HEK293 (cell line): Measurements from ENCODE around the gene SLC6A3.

Experiments
- CTCF ChIA-PET: fragments of 350-600 bp; formaldehyde crosslinking; extraction: SDS; loops from one replicate; lab custom pipeline; 2021; ENCODE audit warnings: antibody characterized with exemption; lab: Yijun Ruan, JAX
- POLR2A ChIA-PET: fragments of 300-600 bp; formaldehyde crosslinking; extraction: SDS; loops from one replicate; lab custom pipeline; 2020; ENCODE audit warnings: antibody characterized with exemption, inconsistent platforms; lab: Yijun Ruan, JAX
- H3K27ac ChIP-seq: fragments of 200-500 bp; sonication (Bioruptor generic); 2 replicates; pipeline ENCODE4 v1.5.1; 2014; ENCODE audit warnings: low read depth, low read length, control low read depth, inconsistent platforms; ENCODE audit errors: extremely low read depth
- H3K36me3 ChIP-seq, 2 experiments: fragments of 200-500 bp in 1 of 2; sonication (Bioruptor generic) in 1 of 2; 1 replicate in 1 of 2; 2 replicates in 1 of 2; pipeline ENCODE4 v1.5.1; 2014 to 2017; ENCODE audit warnings: inconsistent platforms in 2 of 2, low read length in 2 of 2; ENCODE audit not compliant: control insufficient read depth in 2 of 2, insufficient read depth in 1 of 2
- H3K4me1 ChIP-seq: fragments of 200-500 bp; sonication (Bioruptor generic); 2 replicates; pipeline ENCODE4 v1.5.1; 2014; ENCODE audit warnings: mild to moderate bottlenecking, low read length, inconsistent platforms; ENCODE audit not compliant: control insufficient read depth, insufficient read depth
- H3K4me3 ChIP-seq: 2 replicates; pipeline ENCODE4 v1.5.1; 2011; ENCODE audit warnings: low read depth, mild to moderate bottlenecking, control low read depth, low read length, moderate library complexity
- H3K9me3 ChIP-seq: fragments of 200-500 bp; sonication (Bioruptor generic); 2 replicates; pipeline ENCODE4 v1.5.1; 2014; ENCODE audit warnings: low read depth, low read length, inconsistent platforms; ENCODE audit not compliant: control insufficient read depth, insufficient read depth
- GLIS2 ChIP-seq: fragments of 450-650 bp; formaldehyde crosslinking; IDR thresholded peaks from 2 replicates; pipeline ENCODE4 v1.5.1; 2016; ENCODE audit warnings: missing biosample characterization, missing genetic modification characterization
- HOXC10 ChIP-seq: sonication (generic); formaldehyde crosslinking; IDR thresholded peaks from 2 replicates; pipeline ENCODE4 v1.8.1; 2023; ENCODE audit warnings: mild to moderate bottlenecking, missing genetic modification reagents
- SP3 ChIP-seq: fragments of 450-650 bp; formaldehyde crosslinking; IDR thresholded peaks from 2 replicates; pipeline ENCODE4 v1.5.1; 2016; ENCODE audit warnings: missing biosample characterization, missing genetic modification characterization
- ZBTB48 ChIP-seq: fragments of 450-650 bp; formaldehyde crosslinking; IDR thresholded peaks from 2 replicates; pipeline ENCODE4 v1.5.1; 2016; ENCODE audit warnings: missing biosample characterization, missing genetic modification characterization
- ZBTB8A ChIP-seq: fragments of 450-650 bp; formaldehyde crosslinking; IDR thresholded peaks from 2 replicates; pipeline ENCODE4 v1.5.1; 2016; ENCODE audit warnings: missing biosample characterization, missing genetic modification characterization
- ZNF10 ChIP-seq: fragments of 450-650 bp; formaldehyde crosslinking; IDR thresholded peaks from 2 replicates; pipeline ENCODE4 v1.5.1; 2017; ENCODE audit warnings: missing biosample characterization, missing genetic modification characterization
- ZNF133 ChIP-seq: fragments of 450-650 bp; formaldehyde crosslinking; IDR thresholded peaks from 2 replicates; pipeline ENCODE4 v1.5.1; 2016; ENCODE audit warnings: missing biosample characterization, missing genetic modification characterization
- ZNF423 ChIP-seq: fragments of 450-650 bp; formaldehyde crosslinking; IDR thresholded peaks from 2 replicates; pipeline ENCODE4 v1.5.1; 2016; ENCODE audit warnings: missing biosample characterization, missing genetic modification characterization
- ZNF48 ChIP-seq: fragments of 450-650 bp; formaldehyde crosslinking; IDR thresholded peaks from 2 replicates; pipeline ENCODE4 v1.5.1; 2016; ENCODE audit warnings: missing biosample characterization, missing genetic modification characterization
- ZNF529 ChIP-seq: fragments of 450-650 bp; formaldehyde crosslinking; IDR thresholded peaks from 2 replicates; pipeline ENCODE4 v1.5.1; 2017; ENCODE audit warnings: missing genetic modification characterization, missing biosample characterization; ENCODE audit not compliant: insufficient replicate concordance
- ZNF660 ChIP-seq: fragments of 450-650 bp; IDR thresholded peaks from 2 replicates; pipeline ENCODE4 v1.5.1; 2018; ENCODE audit warnings: missing biosample characterization, mild to moderate bottlenecking, missing genetic modification characterization
- ZSCAN30 ChIP-seq: fragments of 450-650 bp; IDR thresholded peaks from 2 replicates; pipeline ENCODE4 v1.5.1; 2018; ENCODE audit warnings: missing biosample characterization, mild to moderate bottlenecking, missing genetic modification characterization, moderate library complexity
- TF ChIP-seq, protein P1 (sequence below): fragments of 450-650 bp; formaldehyde crosslinking; IDR thresholded peaks from 2 replicates; pipeline ENCODE4 v1.5.1; 2017; ENCODE audit warnings: missing biosample characterization, missing genetic modification characterization
- TF ChIP-seq, protein P2 (sequence below): fragments of 450-650 bp; formaldehyde crosslinking; conservative IDR thresholded peaks from 2 replicates; pipeline ENCODE4 v1.5.1; 2016; ENCODE audit warnings: low read depth, missing biosample characterization, missing genetic modification characterization
- TF ChIP-seq, protein P3 (sequence below): fragments of 450-650 bp; formaldehyde crosslinking; optimal IDR thresholded peaks from 2 replicates; pipeline ENCODE3; 2016; ENCODE audit warnings: missing biosample characterization, mild to moderate bottlenecking, missing genetic modification characterization
- TF ChIP-seq, protein P4 (sequence below): fragments of 450-650 bp; formaldehyde crosslinking; IDR thresholded peaks from 2 replicates; pipeline ENCODE4 v1.5.1; 2016; ENCODE audit warnings: missing biosample characterization, missing genetic modification characterization
- TF ChIP-seq, protein P5 (sequence below): fragments of 450-650 bp; formaldehyde crosslinking; IDR thresholded peaks from 2 replicates; pipeline ENCODE4 v1.5.1; 2016; ENCODE audit warnings: missing biosample characterization, missing genetic modification characterization
- TF ChIP-seq, protein P6 (sequence below): fragments of 450-650 bp; formaldehyde crosslinking; IDR thresholded peaks from 2 replicates; pipeline ENCODE4 v1.5.1; 2016; ENCODE audit warnings: missing biosample characterization, missing genetic modification characterization

SLC6A3 gene

DNA sequence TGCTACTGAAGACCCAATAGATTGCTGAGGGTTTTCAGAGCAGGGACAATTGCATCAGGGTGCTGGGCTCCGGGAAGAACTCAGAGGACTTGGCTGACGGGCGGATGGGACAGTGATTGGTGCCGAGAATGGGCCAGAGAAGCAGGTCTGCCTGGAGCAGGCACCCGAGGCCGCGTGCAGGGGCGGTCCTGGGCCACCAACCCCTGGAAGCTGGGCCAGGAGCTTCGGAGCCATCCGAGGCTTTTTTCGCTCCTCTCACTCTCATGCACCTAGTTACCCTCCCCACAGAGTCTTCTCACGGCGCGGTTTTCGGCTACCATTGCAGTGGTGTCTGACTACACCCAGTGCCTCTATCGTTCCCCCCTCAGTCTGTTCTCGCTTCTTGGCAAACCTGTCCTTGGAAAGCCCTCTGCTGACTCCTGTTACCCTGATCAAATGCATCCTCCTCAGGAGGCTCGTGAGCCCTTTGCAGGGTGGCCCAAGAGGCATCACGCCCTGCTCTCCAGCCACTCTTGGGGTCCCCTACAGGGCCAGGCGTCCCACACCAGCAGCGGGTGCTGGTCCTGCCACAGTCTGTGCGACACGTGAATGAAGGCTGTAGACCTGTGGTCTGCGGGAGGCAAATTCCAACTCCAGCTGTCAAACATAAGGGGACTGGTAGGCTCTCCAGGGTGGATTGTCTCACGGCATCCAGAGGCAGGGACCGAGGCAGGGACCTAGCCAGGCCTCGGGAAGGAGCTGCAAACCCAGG, 99.2 kb downstream of the SLC6A3 start:
- peaks cover 24 to 29% of the 10 kb centered on the region in 2 experiments for H3K36me3 ChIP-seq
- H3K4me1 ChIP-seq: peaks cover 7% of the 10 kb centered on the region; the same call in 1 of the 2 replicates
- H3K4me3 ChIP-seq: peak overlapping the region; percentile 91
- H3K27ac ChIP-seq: no peak overlapping the region
- H3K9me3 ChIP-seq: no peaks in the 10 kb centered on the region
- POLR2A ChIA-PET: interaction anchor here (0.6 to 4.1 kb wide), 3 partner anchors 11 to 19 kb away, joined by 5 to 37 read pairs (median 6); no protein-coding TSS in a partner anchor
- no peak for TF ChIP-seq ZNF133 (tag by site-specific recombination)
- no peak for TF ChIP-seq ZNF423 (tag by site-specific recombination)
- no peak for TF ChIP-seq ZNF529
- TF ChIP-seq SP3 (tag by site-specific recombination): no peak
- CTCF ChIA-PET: interaction anchor here (0.7 to 1.1 kb wide), 2 partner anchors 34 to 177 kb away, joined by 3 read pairs; no protein-coding TSS in a partner anchor

DNA sequence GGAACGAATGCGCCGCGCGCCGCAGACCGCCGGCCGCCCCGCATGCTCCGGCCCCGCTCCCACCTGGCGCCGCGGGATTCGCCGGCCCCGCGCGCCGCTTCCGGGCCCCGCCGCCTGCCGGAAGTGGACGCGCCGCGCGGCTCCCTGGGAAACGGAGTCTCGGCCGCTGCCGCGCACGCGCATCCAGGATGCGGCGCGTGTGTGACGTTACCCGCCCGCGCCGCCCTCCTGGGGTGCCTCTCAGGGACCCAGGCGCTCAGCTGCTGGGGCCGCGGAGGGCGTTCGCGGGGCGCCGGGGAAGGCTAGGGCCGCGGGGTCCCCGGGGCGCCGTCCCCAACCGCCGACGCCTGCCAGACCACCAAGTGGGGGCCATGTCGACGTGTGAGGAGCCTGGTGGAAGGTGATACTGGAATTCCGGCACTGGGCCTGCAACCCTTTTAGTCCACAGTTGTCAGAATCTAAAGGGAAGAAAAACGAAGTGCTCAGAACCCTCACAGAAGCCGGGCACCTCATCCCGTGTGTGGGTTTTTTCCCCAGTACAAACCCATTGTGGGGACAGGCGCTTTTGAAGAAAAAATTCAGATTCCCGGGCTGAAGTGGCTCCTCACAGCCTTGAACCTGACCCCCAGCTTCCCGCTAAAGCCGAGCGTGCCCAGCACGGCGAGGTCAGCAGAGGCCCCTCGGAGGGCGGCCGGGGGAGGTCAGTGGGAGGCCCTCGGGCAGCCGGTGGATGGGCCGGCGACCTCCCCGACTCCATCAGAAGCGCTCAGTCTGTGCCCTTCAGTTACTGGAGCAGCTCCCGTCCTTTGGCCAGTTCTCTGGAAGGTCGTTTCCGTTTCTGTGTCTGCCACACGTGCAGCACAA, 100.0 kb downstream of the SLC6A3 start, which contains the start of gene CLPTM1L:
Gene CLPTM1L, minus strand, starts transcription at position 125 of the 864 bp plus-strand sequence. CDS start 258 bp downstream, outside the sequence.
- Histone ChIP-seq H3K36me3 (peaks cover 28 to 37% of the 10 kb centered on the region in 2 experiments), H3K27ac (peak within 1 kb of the TSS; percentile 64; the same call in 1 of the 2 replicates), H3K4me1 (peaks cover 7% of the 10 kb centered on the region; the same call in 1 of the 2 replicates), H3K9me3 (no peaks in the 10 kb centered on the region), H3K4me3 (peak within 1 kb of the TSS; percentile 91)
- POLR2A ChIA-PET: interaction anchor here (0.6 to 4.1 kb wide), 6 partner anchors 10 to 157 kb away, joined by 3 to 37 read pairs (median 5); no protein-coding TSS in a partner anchor
- CTCF ChIA-PET: interaction anchor here (1.0 to 1.3 kb wide), 3 partner anchors 35 to 300 kb away, joined by 3 to 6 read pairs (median 3); no protein-coding TSS in a partner anchor
- TF ChIP-seq, protein P1, sequence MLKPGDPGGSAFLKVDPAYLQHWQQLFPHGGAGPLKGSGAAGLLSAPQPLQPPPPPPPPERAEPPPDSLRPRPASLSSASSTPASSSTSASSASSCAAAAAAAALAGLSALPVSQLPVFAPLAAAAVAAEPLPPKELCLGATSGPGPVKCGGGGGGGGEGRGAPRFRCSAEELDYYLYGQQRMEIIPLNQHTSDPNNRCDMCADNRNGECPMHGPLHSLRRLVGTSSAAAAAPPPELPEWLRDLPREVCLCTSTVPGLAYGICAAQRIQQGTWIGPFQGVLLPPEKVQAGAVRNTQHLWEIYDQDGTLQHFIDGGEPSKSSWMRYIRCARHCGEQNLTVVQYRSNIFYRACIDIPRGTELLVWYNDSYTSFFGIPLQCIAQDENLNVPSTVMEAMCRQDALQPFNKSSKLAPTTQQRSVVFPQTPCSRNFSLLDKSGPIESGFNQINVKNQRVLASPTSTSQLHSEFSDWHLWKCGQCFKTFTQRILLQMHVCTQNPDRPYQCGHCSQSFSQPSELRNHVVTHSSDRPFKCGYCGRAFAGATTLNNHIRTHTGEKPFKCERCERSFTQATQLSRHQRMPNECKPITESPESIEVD (tag by site-specific recombination): no peak
- TF ChIP-seq, protein P2, sequence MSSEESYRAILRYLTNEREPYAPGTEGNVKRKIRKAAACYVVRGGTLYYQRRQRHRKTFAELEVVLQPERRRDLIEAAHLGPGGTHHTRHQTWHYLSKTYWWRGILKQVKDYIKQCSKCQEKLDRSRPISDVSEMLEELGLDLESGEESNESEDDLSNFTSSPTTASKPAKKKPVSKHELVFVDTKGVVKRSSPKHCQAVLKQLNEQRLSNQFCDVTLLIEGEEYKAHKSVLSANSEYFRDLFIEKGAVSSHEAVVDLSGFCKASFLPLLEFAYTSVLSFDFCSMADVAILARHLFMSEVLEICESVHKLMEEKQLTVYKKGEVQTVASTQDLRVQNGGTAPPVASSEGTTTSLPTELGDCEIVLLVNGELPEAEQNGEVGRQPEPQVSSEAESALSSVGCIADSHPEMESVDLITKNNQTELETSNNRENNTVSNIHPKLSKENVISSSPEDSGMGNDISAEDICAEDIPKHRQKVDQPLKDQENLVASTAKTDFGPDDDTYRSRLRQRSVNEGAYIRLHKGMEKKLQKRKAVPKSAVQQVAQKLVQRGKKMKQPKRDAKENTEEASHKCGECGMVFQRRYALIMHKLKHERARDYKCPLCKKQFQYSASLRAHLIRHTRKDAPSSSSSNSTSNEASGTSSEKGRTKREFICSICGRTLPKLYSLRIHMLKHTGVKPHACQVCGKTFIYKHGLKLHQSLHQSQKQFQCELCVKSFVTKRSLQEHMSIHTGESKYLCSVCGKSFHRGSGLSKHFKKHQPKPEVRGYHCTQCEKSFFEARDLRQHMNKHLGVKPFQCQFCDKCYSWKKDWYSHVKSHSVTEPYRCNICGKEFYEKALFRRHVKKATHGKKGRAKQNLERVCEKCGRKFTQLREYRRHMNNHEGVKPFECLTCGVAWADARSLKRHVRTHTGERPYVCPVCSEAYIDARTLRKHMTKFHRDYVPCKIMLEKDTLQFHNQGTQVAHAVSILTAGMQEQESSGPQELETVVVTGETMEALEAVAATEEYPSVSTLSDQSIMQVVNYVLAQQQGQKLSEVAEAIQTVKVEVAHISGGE (tag by site-specific recombination): peak; percentile 36; the same call in 1 of the 2 replicates
- TF ChIP-seq ZNF48 (no peak), ZSCAN30 (peak; percentile 80), ZNF660 (tag by site-specific recombination) (peak; percentile 58; the same call in 1 of the 2 replicates), ZNF10 (tag by site-specific recombination) (no peak), ZBTB48 (tag by site-specific recombination) (peak; percentile 83), HOXC10 (CRISPR knock-in tag) (no peak), ZNF423 (tag by site-specific recombination) (peak; percentile 62), GLIS2 (peak; percentile 72), ZBTB8A (tag by site-specific recombination) (peak; percentile 95)
- TF ChIP-seq, protein P3, sequence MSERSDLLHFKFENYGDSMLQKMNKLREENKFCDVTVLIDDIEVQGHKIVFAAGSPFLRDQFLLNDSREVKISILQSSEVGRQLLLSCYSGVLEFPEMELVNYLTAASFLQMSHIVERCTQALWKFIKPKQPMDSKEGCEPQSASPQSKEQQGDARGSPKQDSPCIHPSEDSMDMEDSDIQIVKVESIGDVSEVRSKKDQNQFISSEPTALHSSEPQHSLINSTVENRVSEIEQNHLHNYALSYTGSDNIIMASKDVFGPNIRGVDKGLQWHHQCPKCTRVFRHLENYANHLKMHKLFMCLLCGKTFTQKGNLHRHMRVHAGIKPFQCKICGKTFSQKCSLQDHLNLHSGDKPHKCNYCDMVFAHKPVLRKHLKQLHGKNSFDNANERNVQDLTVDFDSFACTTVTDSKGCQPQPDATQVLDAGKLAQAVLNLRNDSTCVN: peak; percentile 68
- TF ChIP-seq, protein P4, sequence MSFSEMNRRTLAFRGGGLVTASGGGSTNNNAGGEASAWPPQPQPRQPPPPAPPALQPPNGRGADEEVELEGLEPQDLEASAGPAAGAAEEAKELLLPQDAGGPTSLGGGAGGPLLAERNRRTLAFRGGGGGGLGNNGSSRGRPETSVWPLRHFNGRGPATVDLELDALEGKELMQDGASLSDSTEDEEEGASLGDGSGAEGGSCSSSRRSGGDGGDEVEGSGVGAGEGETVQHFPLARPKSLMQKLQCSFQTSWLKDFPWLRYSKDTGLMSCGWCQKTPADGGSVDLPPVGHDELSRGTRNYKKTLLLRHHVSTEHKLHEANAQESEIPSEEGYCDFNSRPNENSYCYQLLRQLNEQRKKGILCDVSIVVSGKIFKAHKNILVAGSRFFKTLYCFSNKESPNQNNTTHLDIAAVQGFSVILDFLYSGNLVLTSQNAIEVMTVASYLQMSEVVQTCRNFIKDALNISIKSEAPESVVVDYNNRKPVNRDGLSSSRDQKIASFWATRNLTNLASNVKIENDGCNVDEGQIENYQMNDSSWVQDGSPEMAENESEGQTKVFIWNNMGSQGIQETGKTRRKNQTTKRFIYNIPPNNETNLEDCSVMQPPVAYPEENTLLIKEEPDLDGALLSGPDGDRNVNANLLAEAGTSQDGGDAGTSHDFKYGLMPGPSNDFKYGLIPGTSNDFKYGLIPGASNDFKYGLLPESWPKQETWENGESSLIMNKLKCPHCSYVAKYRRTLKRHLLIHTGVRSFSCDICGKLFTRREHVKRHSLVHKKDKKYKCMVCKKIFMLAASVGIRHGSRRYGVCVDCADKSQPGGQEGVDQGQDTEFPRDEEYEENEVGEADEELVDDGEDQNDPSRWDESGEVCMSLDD (tag by site-specific recombination): 0 out of 2 replicates have a peak, but pooled peaks have one; percentile 26
- TF ChIP-seq, protein P5, sequence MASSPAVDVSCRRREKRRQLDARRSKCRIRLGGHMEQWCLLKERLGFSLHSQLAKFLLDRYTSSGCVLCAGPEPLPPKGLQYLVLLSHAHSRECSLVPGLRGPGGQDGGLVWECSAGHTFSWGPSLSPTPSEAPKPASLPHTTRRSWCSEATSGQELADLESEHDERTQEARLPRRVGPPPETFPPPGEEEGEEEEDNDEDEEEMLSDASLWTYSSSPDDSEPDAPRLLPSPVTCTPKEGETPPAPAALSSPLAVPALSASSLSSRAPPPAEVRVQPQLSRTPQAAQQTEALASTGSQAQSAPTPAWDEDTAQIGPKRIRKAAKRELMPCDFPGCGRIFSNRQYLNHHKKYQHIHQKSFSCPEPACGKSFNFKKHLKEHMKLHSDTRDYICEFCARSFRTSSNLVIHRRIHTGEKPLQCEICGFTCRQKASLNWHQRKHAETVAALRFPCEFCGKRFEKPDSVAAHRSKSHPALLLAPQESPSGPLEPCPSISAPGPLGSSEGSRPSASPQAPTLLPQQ: 0 out of 2 replicates have a peak, but pooled peaks have one; percentile 38
- TF ChIP-seq, protein P6, sequence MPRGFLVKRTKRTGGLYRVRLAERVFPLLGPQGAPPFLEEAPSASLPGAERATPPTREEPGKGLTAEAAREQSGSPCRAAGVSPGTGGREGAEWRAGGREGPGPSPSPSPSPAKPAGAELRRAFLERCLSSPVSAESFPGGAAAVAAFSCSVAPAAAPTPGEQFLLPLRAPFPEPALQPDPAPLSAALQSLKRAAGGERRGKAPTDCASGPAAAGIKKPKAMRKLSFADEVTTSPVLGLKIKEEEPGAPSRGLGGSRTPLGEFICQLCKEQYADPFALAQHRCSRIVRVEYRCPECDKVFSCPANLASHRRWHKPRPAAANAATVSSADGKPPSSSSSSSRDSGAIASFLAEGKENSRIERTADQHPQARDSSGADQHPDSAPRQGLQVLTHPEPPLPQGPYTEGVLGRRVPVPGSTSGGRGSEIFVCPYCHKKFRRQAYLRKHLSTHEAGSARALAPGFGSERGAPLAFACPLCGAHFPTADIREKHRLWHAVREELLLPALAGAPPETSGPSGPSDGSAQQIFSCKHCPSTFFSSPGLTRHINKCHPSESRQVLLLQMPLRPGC (tag by site-specific recombination): peak; percentile 19; the same call in 1 of the 2 replicates
